K562 (cell line): Measurements from ENCODE around the gene POLR3A. TPM values are rescaled to one million over a fixed set of nuclear protein-coding genes. Genes with fewer than 3 reads are reported as not detected.
A peak's percentile ranks its signal among the peaks of the same experiment; 100 is the strongest.

Experiments used
- ARNT ChIP-seq, 2 experiments: fragments of 450-650 bp; IDR thresholded peaks; 2 replicates each; pipeline ENCODE4 v1.6.1; 2016; ENCODE audit warnings: mild to moderate bottlenecking in 1 of 2
- ATF7 ChIP-seq: fragments of 450-650 bp; IDR thresholded peaks from 2 replicates; pipeline ENCODE4 v1.7.1; 2014; ENCODE audit warnings: mild to moderate bottlenecking, moderate library complexity
- BCOR ChIP-seq: fragments of 450-650 bp; IDR thresholded peaks from 2 replicates; pipeline ENCODE4 v1.6.1; 2016
- CTBP1 ChIP-seq: fragments of 450-650 bp; IDR thresholded peaks from 2 replicates; pipeline ENCODE4 v1.6.1; 2016; ENCODE audit warnings: borderline replicate concordance
- EHMT2 ChIP-seq: fragments of 450-650 bp; IDR thresholded peaks from 2 replicates; pipeline ENCODE4 v1.6.1; 2018; ENCODE audit warnings: antibody characterized with exemption
- EP400 ChIP-seq: fragments of 450-650 bp; IDR thresholded peaks from 2 replicates; pipeline ENCODE4 v1.6.1; 2017; ENCODE audit warnings: antibody characterized with exemption, mild to moderate bottlenecking, moderate library complexity
- FOXK2 ChIP-seq, 2 experiments: fragments of 450-650 bp; IDR thresholded peaks in 1 of 2; conservative IDR thresholded peaks in 1 of 2; 2 replicates each; pipeline ENCODE4 v1.6.1; 2016; ENCODE audit warnings: low read depth in 2 of 2, mild to moderate bottlenecking in 1 of 2
- JUND ChIP-seq, 2 experiments: IDR thresholded peaks; 2 replicates in 1 of 2; 3 replicates in 1 of 2; pipeline ENCODE4 v1.6.1; 2011; ENCODE audit warnings: borderline replicate concordance in 2 of 2, low read depth in 2 of 2, low read length in 2 of 2, improper control_type of control experiment in 1 of 2, missing biosample characterization in 1 of 2, missing genetic modification characterization in 1 of 2, missing genetic modification reagents in 1 of 2
- KLF16 ChIP-seq: IDR thresholded peaks from 2 replicates; pipeline ENCODE4 v1.6.1; 2016; ENCODE audit warnings: antibody characterized with exemption
- POLR2AphosphoS2 ChIP-seq: IDR thresholded peaks from 2 replicates; pipeline ENCODE4 v1.6.1; 2012; ENCODE audit warnings: low read length, improper control_type of control experiment
- SIN3B ChIP-seq: fragments of 450-650 bp; IDR thresholded peaks from 2 replicates; pipeline ENCODE4 v1.6.1; 2017; ENCODE audit warnings: low read depth, mild to moderate bottlenecking, moderate library complexity
- SMARCA5 ChIP-seq: fragments of 450-650 bp; IDR thresholded peaks from 2 replicates; pipeline ENCODE4 v1.6.1; 2016
- SMC3 ChIP-seq: conservative IDR thresholded peaks from 2 replicates; pipeline ENCODE4 v1.6.1; 2011; ENCODE audit warnings: low read depth, low read length, improper control_type of control experiment; ENCODE audit not compliant: insufficient read depth
- SNIP1 ChIP-seq: fragments of 450-650 bp; IDR thresholded peaks from 2 replicates; pipeline ENCODE4 v1.7.1; 2017; ENCODE audit warnings: low read depth, mild to moderate bottlenecking
- STAT5A ChIP-seq: IDR thresholded peaks from 2 replicates; pipeline ENCODE4 v1.6.1; 2012; ENCODE audit warnings: low read length, inconsistent platforms, borderline replicate concordance
- TBL1XR1 ChIP-seq, 2 experiments: IDR thresholded peaks; 2 replicates each; pipeline ENCODE4 v1.6.1; 2012; ENCODE audit warnings: improper control_type of control experiment in 2 of 2, low read length in 2 of 2, mild to moderate bottlenecking in 1 of 2
- ZNF24 ChIP-seq: fragments of 450-650 bp; IDR thresholded peaks from 2 replicates; pipeline ENCODE4 v1.6.1; 2016
- polyA plus RNA-seq, 8 experiments: library from polyadenylated mRNA; depleted of rRNA in 4 of 8; stranded (reverse) in 5 of 8; unstranded in 3 of 8; fragments of >200 nt; fragmentation: Nextera tagmentation in 2 of 8; fragmentation: Illumina TruSeq in 1 of 8; extraction: Ambion mirVana in 2 of 8; extraction: Trizol in 1 of 8; gene quantifications; 2 replicates each; pipeline versions ENCODE4 v1.2.1 to v1.2.3, GENCODE V29; 2011 to 2014; ENCODE audit warnings: inconsistent platforms in 1 of 8, missing spikeins in 1 of 8
- total RNA-seq, 7 experiments: library from RNA; depleted of rRNA in 6 of 7; stranded (reverse); fragments of >200 nt in 6 of 7; fragmentation: Illumina TruSeq in 2 of 7; extraction: Trizol in 2 of 7; gene quantifications; 2 replicates each; pipeline versions ENCODE4 v1.2.1 to v1.2.3, GENCODE V29; 2011 to 2021; ENCODE audit warnings: low replicate concordance in 1 of 7
- TF ChIP-seq, protein P1 (sequence below): fragments of 450-650 bp; formaldehyde crosslinking; IDR thresholded peaks from 2 replicates; pipeline ENCODE4 v1.4.0; 2022; ENCODE audit warnings: missing genetic modification characterization
- TF ChIP-seq, protein P2 (sequence below): sonication (generic); formaldehyde crosslinking; IDR thresholded peaks from 2 replicates; pipeline ENCODE4 v1.8.1; 2023; ENCODE audit warnings: mild to moderate bottlenecking, missing genetic modification reagents
- TF ChIP-seq, protein P3 (sequence below): sonication (generic); formaldehyde crosslinking; IDR thresholded peaks from 2 replicates; pipeline ENCODE4 v1.8.0; 2022; ENCODE audit warnings: mild to moderate bottlenecking, missing genetic modification reagents, borderline replicate concordance
- TF ChIP-seq, protein P4 (sequence below): fragments of 200-800 bp; sonication (Bioruptor generic); IDR thresholded peaks from 2 replicates; pipeline ENCODE4 v1.6.1; 2017; ENCODE audit warnings: missing genetic modification characterization, missing compliant biosample characterization

The POLR3A gene
- total and polyA plus RNA-seq, 9 of the 15 experiments (the other 6 are each of a cell fraction or from before 2014, with no cell fraction given) = 14.9 to 37.0 (median 26.7) TPM

DNA sequence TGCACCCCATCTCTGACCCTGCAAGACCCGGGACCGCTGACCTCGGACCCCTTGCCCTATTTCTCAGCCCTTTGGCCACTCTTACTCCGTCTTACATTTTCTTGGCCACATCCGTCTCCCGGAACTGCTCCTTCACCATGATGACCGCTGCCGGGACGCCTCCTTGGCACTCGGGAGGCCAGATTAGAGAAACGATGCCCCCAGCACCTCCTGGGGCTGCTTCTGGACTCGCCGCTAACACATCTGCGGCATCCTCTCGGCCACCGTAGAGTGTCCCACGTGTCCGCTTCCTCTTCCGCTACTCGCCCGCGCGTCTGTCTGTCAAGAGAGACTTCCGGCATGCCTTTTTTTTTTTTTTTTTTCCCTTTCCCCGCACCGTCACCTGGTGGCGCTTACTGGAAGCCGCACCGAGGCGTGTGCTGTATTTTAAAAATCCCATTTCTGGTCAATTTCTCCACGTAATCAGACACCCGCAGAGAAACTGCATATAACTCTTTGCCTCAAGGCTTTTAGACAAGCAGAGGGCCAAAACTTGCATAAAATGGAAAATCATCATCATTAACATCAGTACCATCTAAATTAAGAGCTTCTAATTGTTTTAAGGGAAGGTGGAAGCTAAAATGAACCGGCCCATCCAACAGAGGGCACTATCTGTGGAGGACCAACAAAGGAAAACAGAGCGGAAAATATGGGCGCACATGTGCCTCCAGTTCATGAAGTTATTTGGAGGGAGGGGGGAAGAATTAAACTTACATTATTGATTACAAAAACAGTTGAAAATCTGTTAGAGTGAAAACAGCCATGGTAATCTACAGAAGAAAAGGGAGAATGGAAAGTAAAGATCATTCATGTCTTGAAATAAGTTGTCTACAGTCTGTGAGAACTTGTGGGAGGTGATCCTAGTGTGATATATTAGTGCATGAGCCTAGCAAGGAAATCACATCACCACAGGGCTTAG is at the start of gene POLR3A (continued):
- TF ChIP-seq SIN3B (peak; percentile 50; the same call in 1 of the 2 replicates), JUND (IDR thresholded peaks at IDR 0.05; ENCODE audit: borderline replicate concordance, low read depth, low read length) (peak; percentile 63), JUND (tag; IDR thresholded peaks at IDR 0.05; ENCODE audit: borderline replicate concordance, low read depth, low read length) (peak; percentile 57; the same call in 2 of the 3 replicates), EHMT2 (peak; percentile 80; the same call in 1 of the 2 replicates), ZNF24 (no peak), EP400 (peak; percentile 96), ATF7 (peak; percentile 80), FOXK2 (conservative IDR thresholded peaks at IDR 0.05 in 1 of 2, IDR thresholded peaks at IDR 0.05 in 1 of 2; ENCODE audit: low read depth in 2 of 2) (peak; percentile 97), SMARCA5 (peak; percentile 85), ARNT (IDR thresholded peaks at IDR 0.05) (peak; percentile 87 to 92; a peak in 3 of 4 replicates), TBL1XR1 (IDR thresholded peaks at IDR 0.05; ENCODE audit: low read length in 2 of 2) (no peak; a peak in 1 of 4 replicates), STAT5A (peak; percentile 13; the same call in 1 of the 2 replicates), POLR2AphosphoS2 (no peak), CTBP1 (peak; percentile 39; the same call in 1 of the 2 replicates), BCOR (no peak; the same call in 1 of the 2 replicates), SMC3 (peak; percentile 41; the same call in 1 of the 2 replicates), KLF16 (peak; percentile 82), SNIP1 (peak; percentile 76)
- TF ChIP-seq, protein P1, sequence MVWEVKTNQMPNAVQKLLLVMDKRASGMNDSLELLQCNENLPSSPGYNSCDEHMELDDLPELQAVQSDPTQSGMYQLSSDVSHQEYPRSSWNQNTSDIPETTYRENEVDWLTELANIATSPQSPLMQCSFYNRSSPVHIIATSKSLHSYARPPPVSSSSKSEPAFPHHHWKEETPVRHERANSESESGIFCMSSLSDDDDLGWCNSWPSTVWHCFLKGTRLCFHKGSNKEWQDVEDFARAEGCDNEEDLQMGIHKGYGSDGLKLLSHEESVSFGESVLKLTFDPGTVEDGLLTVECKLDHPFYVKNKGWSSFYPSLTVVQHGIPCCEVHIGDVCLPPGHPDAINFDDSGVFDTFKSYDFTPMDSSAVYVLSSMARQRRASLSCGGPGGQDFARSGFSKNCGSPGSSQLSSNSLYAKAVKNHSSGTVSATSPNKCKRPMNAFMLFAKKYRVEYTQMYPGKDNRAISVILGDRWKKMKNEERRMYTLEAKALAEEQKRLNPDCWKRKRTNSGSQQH (CRISPR knock-in tag) = peak; percentile 88
- TF ChIP-seq, protein P2, sequence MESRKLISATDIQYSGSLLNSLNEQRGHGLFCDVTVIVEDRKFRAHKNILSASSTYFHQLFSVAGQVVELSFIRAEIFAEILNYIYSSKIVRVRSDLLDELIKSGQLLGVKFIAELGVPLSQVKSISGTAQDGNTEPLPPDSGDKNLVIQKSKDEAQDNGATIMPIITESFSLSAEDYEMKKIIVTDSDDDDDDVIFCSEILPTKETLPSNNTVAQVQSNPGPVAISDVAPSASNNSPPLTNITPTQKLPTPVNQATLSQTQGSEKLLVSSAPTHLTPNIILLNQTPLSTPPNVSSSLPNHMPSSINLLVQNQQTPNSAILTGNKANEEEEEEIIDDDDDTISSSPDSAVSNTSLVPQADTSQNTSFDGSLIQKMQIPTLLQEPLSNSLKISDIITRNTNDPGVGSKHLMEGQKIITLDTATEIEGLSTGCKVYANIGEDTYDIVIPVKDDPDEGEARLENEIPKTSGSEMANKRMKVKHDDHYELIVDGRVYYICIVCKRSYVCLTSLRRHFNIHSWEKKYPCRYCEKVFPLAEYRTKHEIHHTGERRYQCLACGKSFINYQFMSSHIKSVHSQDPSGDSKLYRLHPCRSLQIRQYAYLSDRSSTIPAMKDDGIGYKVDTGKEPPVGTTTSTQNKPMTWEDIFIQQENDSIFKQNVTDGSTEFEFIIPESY = peak; percentile 56
- TF ChIP-seq, protein P3, sequence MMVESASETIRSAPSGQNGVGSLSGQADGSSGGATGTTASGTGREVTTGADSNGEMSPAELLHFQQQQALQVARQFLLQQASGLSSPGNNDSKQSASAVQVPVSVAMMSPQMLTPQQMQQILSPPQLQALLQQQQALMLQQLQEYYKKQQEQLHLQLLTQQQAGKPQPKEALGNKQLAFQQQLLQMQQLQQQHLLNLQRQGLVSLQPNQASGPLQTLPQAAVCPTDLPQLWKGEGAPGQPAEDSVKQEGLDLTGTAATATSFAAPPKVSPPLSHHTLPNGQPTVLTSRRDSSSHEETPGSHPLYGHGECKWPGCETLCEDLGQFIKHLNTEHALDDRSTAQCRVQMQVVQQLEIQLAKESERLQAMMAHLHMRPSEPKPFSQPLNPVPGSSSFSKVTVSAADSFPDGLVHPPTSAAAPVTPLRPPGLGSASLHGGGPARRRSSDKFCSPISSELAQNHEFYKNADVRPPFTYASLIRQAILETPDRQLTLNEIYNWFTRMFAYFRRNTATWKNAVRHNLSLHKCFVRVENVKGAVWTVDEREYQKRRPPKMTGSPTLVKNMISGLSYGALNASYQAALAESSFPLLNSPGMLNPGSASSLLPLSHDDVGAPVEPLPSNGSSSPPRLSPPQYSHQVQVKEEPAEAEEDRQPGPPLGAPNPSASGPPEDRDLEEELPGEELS = no peak
- TF ChIP-seq, protein P4, sequence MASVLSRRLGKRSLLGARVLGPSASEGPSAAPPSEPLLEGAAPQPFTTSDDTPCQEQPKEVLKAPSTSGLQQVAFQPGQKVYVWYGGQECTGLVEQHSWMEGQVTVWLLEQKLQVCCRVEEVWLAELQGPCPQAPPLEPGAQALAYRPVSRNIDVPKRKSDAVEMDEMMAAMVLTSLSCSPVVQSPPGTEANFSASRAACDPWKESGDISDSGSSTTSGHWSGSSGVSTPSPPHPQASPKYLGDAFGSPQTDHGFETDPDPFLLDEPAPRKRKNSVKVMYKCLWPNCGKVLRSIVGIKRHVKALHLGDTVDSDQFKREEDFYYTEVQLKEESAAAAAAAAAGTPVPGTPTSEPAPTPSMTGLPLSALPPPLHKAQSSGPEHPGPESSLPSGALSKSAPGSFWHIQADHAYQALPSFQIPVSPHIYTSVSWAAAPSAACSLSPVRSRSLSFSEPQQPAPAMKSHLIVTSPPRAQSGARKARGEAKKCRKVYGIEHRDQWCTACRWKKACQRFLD (CRISPR knock-in tag) = peak; percentile 76; the same call in 1 of the 2 replicates
